Activated CD8-positive, alpha-beta memory T cell treated with anti-CD3 and anti-CD28 coated beads, Interleukin-2, amount 10 ng/mL, durations not matched to agents 7 days and 5 days (primary cell): ENCODE data around the gene CPT1C. TPM values are rescaled to one million over a fixed set of nuclear protein-coding genes. Genes with fewer than 3 reads are reported as not detected.

Source experiments
- ATAC-seq: fragments of 150-1000 bp; cut with Tn5 transposase; one replicate; pipeline ENCODE4 v1.10.0; 2021; ENCODE audit warnings: moderate library complexity
- CTCF ChIA-PET: fragments of 350-600 bp; sonication (Branson Sonifier 250); formaldehyde crosslinking; loops from one replicate; lab custom pipeline; 2021; ENCODE audit warnings: antibody characterized with exemption; lab: Charles Lee
- DNase-seq: peaks from one replicate; pipeline ENCODE4 v3.0.0-alpha.2; 2020
- H3K27ac Mint-ChIP-seq: one replicate; pipeline ENCODE4 v1.8.0; 2021; ENCODE audit warnings: mild to moderate bottlenecking, mixed read lengths
- H3K27me3 Mint-ChIP-seq: one replicate; pipeline ENCODE4 v1.8.0; 2021; ENCODE audit warnings: mixed read lengths
- H3K36me3 Mint-ChIP-seq: one replicate; pipeline ENCODE4 v1.8.0; 2021; ENCODE audit warnings: mild to moderate bottlenecking, mixed read lengths
- H3K4me1 Mint-ChIP-seq: one replicate; pipeline ENCODE4 v1.8.0; 2021; ENCODE audit warnings: mixed read lengths
- H3K4me3 Mint-ChIP-seq: one replicate; pipeline ENCODE4 v1.8.0; 2021; ENCODE audit warnings: mild to moderate bottlenecking, moderate library complexity, mixed read lengths
- H3K9me3 Mint-ChIP-seq: one replicate; pipeline ENCODE4 v1.8.0; 2022; ENCODE audit warnings: low read depth, mixed read lengths
- total RNA-seq, 2 experiments: library from RNA; stranded (reverse); gene quantifications; one replicate each; pipeline ENCODE4 v1.2.3, GENCODE V29; 2021

The CPT1C gene
- total RNA-seq, 2 experiments from 2014 or later = 1.6 TPM

DNA sequence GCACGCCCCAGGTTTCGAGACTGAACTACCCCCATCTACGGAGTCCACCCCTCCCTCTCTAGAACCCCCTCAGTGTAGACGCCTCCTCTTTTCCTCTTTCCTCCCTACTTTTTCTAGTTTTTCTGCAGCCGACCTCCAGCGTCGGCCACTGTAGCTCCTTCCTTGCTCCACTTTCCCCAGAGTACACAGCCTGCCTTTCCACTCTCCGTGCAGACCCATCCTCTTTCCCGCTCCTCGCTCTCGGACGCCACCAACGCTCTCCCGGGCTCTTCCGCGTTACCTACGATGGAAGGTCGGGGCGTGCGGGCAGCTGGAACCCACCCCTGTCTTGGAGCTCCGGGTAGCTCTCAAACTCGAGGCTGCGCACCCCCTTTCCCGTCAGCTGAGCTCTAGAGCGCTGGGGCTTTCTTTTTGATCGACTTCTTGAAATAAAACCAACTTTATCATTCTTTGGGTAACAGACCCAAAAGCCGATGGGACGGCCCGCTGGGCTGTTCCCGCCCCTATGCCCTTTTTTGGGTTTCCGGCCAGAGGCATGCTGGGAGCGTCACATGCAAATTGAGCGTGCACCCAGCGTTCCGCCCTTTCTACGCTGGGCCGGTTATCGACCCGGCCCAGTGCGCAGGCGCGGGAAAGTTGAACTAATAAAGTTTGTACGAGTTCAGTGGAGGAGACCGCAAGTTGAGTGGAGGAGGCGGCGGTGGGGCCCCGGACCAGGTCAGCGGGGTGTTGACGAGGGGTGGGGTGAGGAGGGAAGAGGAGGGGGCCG is 25.4 kb upstream of the CPT1C start, which contains the start of the genes BCL2L12 and IRF3:
Gene BCL2L12 (plus strand): TSS at position 583 of the 769 bp plus-strand sequence. CDS start 760 bp downstream, outside the sequence.
Gene IRF3 (minus strand): TSS at position 507 of the 769 bp plus-strand sequence. CDS start 1,019 bp downstream, outside the sequence.
- Mint-ChIP-seq H3K9me3 (no peaks in the 10 kb centered on the region), H3K27ac (peak within 1 kb of the TSS; percentile 92), H3K4me3 (peak within 1 kb of the TSS; percentile 97), H3K4me1 (peaks cover 34% of the 10 kb centered on the region), H3K27me3 (no peaks in the 10 kb centered on the region), H3K36me3 (peaks cover 14% of the 10 kb centered on the region)
- DNase-seq (peak; percentile 99), ATAC-seq (peak; percentile 86)
- CTCF ChIA-PET = interaction anchor here (0.9 to 6.6 kb wide), 5 partner anchors 11 to 196 kb away, joined by 3 to 64 read pairs (median 5); partner anchors contain the start of genes PRMT1 and SCAF1

DNA sequence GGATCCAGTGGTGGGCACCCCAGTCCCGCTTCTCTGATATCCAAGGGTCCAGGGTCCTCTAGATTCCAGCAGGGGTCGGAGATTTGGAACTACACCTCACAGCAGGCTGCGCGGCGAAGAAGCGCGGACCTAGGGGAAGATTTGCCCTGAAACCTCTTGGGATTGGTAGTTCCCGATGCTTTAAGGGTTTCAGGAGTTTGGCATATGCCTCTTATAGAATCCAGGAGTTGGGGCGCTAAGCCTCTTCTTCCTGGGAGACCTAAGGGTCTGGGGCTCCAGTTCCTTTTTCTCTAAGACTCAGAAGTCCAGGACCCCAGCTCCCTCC is 24.8 kb upstream of the CPT1C start:
- H3K36me3 Mint-ChIP-seq = peaks cover 14% of the 10 kb centered on the region
- peaks cover 34% of the 10 kb centered on the region for H3K4me1 Mint-ChIP-seq
- no peak for DNase-seq
- peak overlapping the region; percentile 92 for H3K27ac Mint-ChIP-seq
- no peak for ATAC-seq
- peak overlapping the region; percentile 97 for H3K4me3 Mint-ChIP-seq
- H3K9me3 Mint-ChIP-seq = no peaks in the 10 kb centered on the region
- CTCF ChIA-PET = interaction anchor here (0.9 to 6.6 kb wide), 3 partner anchors 11 to 197 kb away, joined by 3 to 64 read pairs (median 5); partner anchors contain the start of genes PRMT1 and SCAF1
- H3K27me3 Mint-ChIP-seq = no peaks in the 10 kb centered on the region

DNA sequence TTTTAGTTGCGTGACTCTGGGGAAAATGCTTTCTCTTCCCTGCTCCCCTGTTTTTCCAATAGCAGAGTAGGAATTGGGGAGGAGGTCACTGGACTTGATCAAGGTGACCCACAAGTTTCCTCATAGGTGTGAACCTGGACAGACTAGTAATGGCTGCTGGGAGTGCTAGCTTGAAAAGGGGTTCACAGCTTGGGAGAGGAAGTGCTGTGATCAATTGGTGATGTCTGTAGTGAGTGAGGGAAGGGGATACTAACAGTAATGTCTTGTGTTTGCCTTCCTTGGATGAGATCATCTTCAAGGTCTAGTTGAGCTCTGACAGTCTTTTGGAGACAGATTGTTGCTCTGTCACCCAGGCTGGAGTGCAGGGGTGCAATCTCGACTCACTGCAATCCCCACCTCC is 23.4 kb upstream of the CPT1C start:
- peaks cover 40% of the 10 kb centered on the region for H3K4me1 Mint-ChIP-seq
- ATAC-seq (no peak), DNase-seq (no peak)
- H3K9me3 Mint-ChIP-seq = no peaks in the 10 kb centered on the region
- H3K27ac Mint-ChIP-seq = peak overlapping the region; percentile 54
- CTCF ChIA-PET = interaction anchor here (0.6 to 6.6 kb wide), 3 partner anchors 10 to 165 kb away, joined by 5 to 64 read pairs (median 6); partner anchors contain the start of gene PRMT1
- H3K4me3 Mint-ChIP-seq = peak overlapping the region; percentile 97
- peaks cover 12% of the 10 kb centered on the region for H3K36me3 Mint-ChIP-seq
- no peaks in the 10 kb centered on the region for H3K27me3 Mint-ChIP-seq

GRCh38 chr19:49669516-49669915 is 21.4 kb upstream of the CPT1C start:
- ATAC-seq (no peak), DNase-seq (no peak)
- H3K36me3 Mint-ChIP-seq = peaks cover 6% of the 10 kb centered on the region

DNA sequence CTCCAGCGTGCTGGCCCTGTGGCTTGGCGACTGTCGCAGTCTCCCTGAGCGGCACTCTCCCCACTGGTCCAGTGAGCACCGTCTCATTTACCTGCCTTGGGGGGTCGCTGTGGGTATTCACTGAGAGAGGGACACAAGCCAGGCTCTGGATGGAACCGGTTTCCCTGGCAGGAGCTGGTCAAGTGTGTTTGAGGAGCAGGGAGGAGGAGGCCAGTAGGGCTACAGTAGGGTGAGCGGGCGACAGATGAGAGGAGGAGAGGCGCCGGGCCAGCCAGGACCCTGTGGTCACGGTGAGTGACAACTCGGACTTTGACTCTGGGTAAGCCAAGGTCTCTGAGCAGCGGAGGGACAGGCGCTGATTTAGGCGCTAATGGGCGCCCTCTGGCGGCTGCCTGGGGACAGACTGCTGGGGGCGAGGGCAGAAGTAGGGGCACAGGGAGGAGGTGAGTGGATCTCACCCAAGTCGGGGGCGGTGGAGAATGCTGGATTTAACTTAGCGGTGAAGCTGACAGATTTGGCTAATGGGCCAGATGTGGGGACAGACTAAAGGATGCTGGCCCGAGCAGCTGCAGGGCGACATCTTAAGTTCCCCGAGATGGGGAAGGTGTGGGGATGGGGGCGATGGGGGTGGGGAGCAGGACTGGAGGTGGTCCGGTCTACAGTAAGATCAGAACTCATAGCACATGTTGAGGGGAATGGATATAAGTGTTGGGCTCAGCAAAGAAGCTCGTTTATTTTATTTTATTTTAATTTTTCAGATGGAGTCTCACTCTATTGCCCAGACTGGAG is 18.6 kb upstream of the CPT1C start:
- CTCF ChIA-PET = interaction anchor here (0.6 to 3.6 kb wide), 19 partner anchors 9 to 202 kb away, joined by 3 to 21 read pairs (median 4); partner anchors contain the start of genes NOSIP and RRAS
- Mint-ChIP-seq H3K27me3 (no peaks in the 10 kb centered on the region), H3K4me1 (peaks cover 17% of the 10 kb centered on the region), H3K9me3 (no peaks in the 10 kb centered on the region), H3K27ac (peak overlapping the region; percentile 4), H3K4me3 (no peak overlapping the region), H3K36me3 (peaks cover 6% of the 10 kb centered on the region)
- DNase-seq = peak; percentile 81
- ATAC-seq = no peak

More at GRCh38 chr19:49669516-49669915, 21.4 kb upstream of the CPT1C start:
- Mint-ChIP-seq H3K4me3 (no peak overlapping the region), H3K27me3 (no peaks in the 10 kb centered on the region), H3K9me3 (no peaks in the 10 kb centered on the region), H3K4me1 (peaks cover 22% of the 10 kb centered on the region), H3K27ac (no peak overlapping the region)
- CTCF ChIA-PET = interaction anchor here (1.3 to 2.2 kb wide), 3 partner anchors 9 to 163 kb away, joined by 4 to 10 read pairs (median 5); no protein-coding TSS in a partner anchor

DNA sequence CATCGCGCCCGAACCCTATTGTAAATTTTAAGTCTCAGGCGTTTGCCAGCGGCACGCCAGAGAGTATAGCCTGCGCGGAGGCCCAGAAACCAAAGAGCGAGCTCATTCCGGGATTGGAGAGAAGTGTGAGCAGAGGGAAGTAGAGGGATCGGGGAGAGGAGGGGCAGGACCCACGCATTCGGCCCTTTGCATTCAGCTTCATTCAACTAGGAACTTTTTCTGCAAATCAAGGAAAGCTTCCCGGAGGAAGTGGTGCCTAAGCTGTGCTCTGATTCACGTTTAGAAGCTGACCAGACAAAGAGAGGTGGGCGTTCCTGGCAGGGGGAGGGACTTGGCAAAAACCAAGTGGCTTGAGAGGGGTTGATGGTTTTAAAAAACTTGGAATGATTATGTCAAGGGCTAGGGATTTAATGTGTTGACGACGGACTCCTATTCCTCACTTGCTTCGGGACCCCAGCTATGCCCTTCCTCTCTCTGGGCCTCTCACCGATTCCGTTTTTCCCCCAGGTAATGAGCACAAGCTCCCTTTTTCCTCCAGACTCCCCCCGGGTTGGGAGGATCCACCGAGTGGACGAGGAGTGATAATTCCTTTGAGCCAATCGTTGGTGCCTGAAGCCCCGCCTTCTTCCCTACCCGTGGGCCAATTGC is 14.7 kb upstream of the CPT1C start:
- CTCF ChIA-PET = interaction anchor here (1.0 to 7.0 kb wide), 24 partner anchors 10 to 253 kb away, joined by 3 to 68 read pairs (median 4); partner anchors contain the start of genes AKT1S1, ATF5, BCL2L12 and FLT3LG
- Mint-ChIP-seq H3K9me3 (no peaks in the 10 kb centered on the region), H3K27ac (peak overlapping the region; percentile 99), H3K4me1 (peaks cover 37% of the 10 kb centered on the region), H3K4me3 (peak overlapping the region; percentile 74), H3K36me3 (peaks cover 3% of the 10 kb centered on the region), H3K27me3 (no peaks in the 10 kb centered on the region)
- peak; percentile 18 for ATAC-seq
- no peak for DNase-seq

DNA sequence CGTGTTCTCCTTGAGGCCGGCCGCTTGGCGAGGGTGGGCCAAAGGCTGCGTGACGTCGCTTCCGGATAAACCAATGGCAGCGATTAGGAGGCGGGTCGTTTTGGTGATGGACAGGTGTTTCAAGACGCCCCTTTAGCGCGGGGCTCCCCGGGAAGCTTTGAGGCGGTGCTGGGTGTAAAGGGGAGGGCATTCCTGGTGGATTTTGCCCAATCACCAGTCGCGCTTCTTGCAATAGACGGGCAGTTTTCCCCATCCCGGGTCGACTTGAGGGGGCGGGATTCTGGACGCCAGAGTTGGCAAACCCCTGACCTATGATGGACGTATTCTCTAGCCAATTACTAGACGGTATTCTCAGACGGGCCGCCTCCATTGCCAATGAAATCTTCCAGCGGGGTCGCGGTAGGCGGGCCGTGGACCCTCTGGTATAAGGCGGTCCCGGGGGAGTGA is 14.1 kb upstream of the CPT1C start:
- H3K36me3 Mint-ChIP-seq = peaks cover 3% of the 10 kb centered on the region
- H3K4me1 Mint-ChIP-seq = peaks cover 39% of the 10 kb centered on the region
- ATAC-seq (peak; percentile 79), DNase-seq (peak; percentile 100)
- no peaks in the 10 kb centered on the region for H3K9me3 Mint-ChIP-seq
- peak overlapping the region; percentile 99 for H3K27ac Mint-ChIP-seq
- no peaks in the 10 kb centered on the region for H3K27me3 Mint-ChIP-seq
- CTCF ChIA-PET = interaction anchor here (0.7 to 7.0 kb wide), 26 partner anchors 11 to 252 kb away, joined by 3 to 68 read pairs (median 4); partner anchors contain the start of genes AKT1S1, ATF5, BCL2L12 and FLT3LG
- peak overlapping the region; percentile 74 for H3K4me3 Mint-ChIP-seq

GRCh38 chr19:49677231-49677900 is 13.6 kb upstream of the CPT1C start, which contains the start of gene PRMT1:
Gene PRMT1, plus strand, starts transcription at chr19:49677271. Its CDS starts 10 bp downstream, at chr19:49677281.
- peak within 1 kb of the TSS; percentile 99 for H3K27ac Mint-ChIP-seq
- H3K27me3 Mint-ChIP-seq = no peaks in the 10 kb centered on the region
- DNase-seq (peak; percentile 69), ATAC-seq (peak; percentile 1)
- H3K36me3 Mint-ChIP-seq = peaks cover 8% of the 10 kb centered on the region
- H3K9me3 Mint-ChIP-seq = no peaks in the 10 kb centered on the region
- peak within 1 kb of the TSS; percentile 74 for H3K4me3 Mint-ChIP-seq
- CTCF ChIA-PET = interaction anchor here (0.6 to 7.0 kb wide), 28 partner anchors 11 to 204 kb away, joined by 3 to 68 read pairs (median 5); partner anchors contain the start of genes AKT1S1, BCL2L12, FLT3LG and IRF3
- H3K4me1 Mint-ChIP-seq = peaks cover 39% of the 10 kb centered on the region

- CTCF ChIA-PET = interaction anchor here (0.6 to 7.0 kb wide), 34 partner anchors 8 to 205 kb away, joined by 3 to 68 read pairs (median 4); partner anchors contain the start of genes BCL2L12, FLT3LG, IRF3 and NOSIP
- peaks cover 11% of the 10 kb centered on the region for H3K36me3 Mint-ChIP-seq
- H3K27me3 Mint-ChIP-seq = no peaks in the 10 kb centered on the region
Measured at GRCh38 chr19:49677901-49678674, 12.8 kb upstream of the CPT1C start.

DNA sequence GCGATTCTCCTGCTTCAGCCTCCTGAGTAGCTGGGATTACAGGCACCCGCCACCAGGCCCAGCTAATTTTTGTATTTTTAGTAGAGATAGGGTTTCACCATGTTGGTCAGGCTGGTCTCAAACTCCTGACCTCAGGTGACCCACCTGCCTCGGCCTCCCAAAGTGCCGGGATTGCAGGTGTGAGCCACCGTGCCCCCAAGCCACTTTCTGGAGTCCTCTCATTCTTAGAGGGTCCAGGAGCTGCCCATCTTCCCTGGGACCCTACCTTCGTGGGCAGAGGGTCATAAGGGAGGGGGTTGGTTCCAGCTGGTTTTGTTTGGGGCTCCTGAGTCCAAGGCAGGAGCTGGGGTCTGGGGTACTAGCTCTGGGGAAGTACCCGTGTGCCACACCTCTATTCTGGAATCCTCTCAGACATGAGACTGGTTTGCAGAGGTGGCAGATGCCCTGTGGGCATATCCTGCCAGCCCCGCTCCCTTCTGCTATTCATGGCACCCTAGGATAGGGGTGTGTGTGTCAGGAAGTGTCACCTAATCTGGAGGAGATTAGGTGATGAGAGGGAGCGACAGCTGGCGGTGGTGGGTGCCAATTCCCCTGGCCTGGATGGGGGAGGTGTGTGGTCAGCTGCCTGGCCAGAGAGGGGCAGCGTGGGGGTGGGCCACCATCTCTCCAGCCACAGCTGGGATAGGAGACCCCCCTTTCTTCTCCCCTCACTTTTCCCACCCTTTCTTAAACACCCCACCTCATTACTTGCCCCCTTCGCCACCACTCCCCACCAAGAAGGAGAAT is 11.7 kb upstream of the CPT1C start:
- Mint-ChIP-seq H3K4me3 (no peak overlapping the region), H3K9me3 (no peaks in the 10 kb centered on the region), H3K4me1 (peaks cover 40% of the 10 kb centered on the region), H3K36me3 (peaks cover 19% of the 10 kb centered on the region), H3K27me3 (no peaks in the 10 kb centered on the region), H3K27ac (peak overlapping the region; percentile 36)
- CTCF ChIA-PET = interaction anchor here (0.6 to 7.0 kb wide), 21 partner anchors 9 to 316 kb away, joined by 3 to 68 read pairs (median 5); partner anchors contain the start of genes BCL2L12, FLT3LG, IRF3 and NOSIP
- DNase-seq (no peak), ATAC-seq (no peak)

More at GRCh38 chr19:49677901-49678674, 12.8 kb upstream of the CPT1C start:
- H3K4me3 Mint-ChIP-seq = peak overlapping the region; percentile 74
- peaks cover 40% of the 10 kb centered on the region for H3K4me1 Mint-ChIP-seq
- H3K9me3 Mint-ChIP-seq = no peaks in the 10 kb centered on the region
- ATAC-seq = peak; percentile 12
- peak; percentile 91 for DNase-seq
- H3K27ac Mint-ChIP-seq = peak overlapping the region; percentile 92
